PC-9 (cell line): ENCODE results near the gene EIF4ENIF1.
"Not testable (repeated sequence)": the region's sequence is repeated elsewhere in the genome, so short reads cannot be mapped to it uniquely, and the experiment has no call there.

Source experiments
- EZH2 ChIP-seq: fragments of 200-600 bp; sonication (generic); IDR thresholded peaks from 2 replicates; pipeline ENCODE4 v1.8.0; 2017; ENCODE audit warnings: antibody characterized with exemption, low read depth
- TF ChIP-seq, protein P1 (sequence below): fragments of 200-600 bp; sonication (generic); conservative IDR thresholded peaks from 2 replicates; pipeline ENCODE4 v1.6.1; 2017; ENCODE audit warnings: mixed run types, antibody characterized with exemption, mild to moderate bottlenecking, moderate library complexity

DNA sequence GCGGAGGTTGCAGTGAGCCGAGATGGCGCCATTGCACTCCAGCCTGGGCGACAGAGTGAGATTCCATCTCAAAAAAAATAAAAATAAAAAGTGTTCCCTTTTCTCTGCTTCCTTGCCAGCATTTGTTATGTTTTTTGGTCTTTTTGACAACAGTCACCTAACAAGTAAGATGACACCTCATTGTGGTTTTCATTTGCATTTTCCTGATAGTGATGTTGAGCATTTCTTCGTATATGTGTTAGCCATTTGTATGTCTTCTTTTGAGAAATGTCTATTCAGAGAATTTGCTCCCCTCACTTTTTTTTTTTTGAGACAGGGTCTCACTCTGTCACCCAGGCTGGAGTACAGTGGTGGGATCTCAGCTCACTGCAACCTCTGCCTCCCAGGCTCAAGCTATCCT is 34.5 kb upstream of the EIF4ENIF1 start:
- TF ChIP-seq, protein P1, sequence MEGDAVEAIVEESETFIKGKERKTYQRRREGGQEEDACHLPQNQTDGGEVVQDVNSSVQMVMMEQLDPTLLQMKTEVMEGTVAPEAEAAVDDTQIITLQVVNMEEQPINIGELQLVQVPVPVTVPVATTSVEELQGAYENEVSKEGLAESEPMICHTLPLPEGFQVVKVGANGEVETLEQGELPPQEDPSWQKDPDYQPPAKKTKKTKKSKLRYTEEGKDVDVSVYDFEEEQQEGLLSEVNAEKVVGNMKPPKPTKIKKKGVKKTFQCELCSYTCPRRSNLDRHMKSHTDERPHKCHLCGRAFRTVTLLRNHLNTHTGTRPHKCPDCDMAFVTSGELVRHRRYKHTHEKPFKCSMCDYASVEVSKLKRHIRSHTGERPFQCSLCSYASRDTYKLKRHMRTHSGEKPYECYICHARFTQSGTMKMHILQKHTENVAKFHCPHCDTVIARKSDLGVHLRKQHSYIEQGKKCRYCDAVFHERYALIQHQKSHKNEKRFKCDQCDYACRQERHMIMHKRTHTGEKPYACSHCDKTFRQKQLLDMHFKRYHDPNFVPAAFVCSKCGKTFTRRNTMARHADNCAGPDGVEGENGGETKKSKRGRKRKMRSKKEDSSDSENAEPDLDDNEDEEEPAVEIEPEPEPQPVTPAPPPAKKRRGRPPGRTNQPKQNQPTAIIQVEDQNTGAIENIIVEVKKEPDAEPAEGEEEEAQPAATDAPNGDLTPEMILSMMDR: not testable (repeated sequence)
- not testable (repeated sequence) for TF ChIP-seq EZH2
